NCI-H1092 (cell line): ENCODE results near the gene GIT1.

Experiments used
- DNase-seq: peaks from one replicate; lab custom pipeline; 2025; lab: John Stamatoyannopoulos, UW

GIT1 gene

GRCh38 chr17:29615492-29616299 is 26.2 kb upstream of the GIT1 start:
- DNase-seq, result peak; percentile 50

- DNase-seq, result no peak
Observed at GRCh38 chr17:29615048-29615385, 25.6 kb upstream of the GIT1 start.

- DNase-seq, result no peak
Observed at GRCh38 chr17:29614349-29615047, 25.1 kb upstream of the GIT1 start.

DNA sequence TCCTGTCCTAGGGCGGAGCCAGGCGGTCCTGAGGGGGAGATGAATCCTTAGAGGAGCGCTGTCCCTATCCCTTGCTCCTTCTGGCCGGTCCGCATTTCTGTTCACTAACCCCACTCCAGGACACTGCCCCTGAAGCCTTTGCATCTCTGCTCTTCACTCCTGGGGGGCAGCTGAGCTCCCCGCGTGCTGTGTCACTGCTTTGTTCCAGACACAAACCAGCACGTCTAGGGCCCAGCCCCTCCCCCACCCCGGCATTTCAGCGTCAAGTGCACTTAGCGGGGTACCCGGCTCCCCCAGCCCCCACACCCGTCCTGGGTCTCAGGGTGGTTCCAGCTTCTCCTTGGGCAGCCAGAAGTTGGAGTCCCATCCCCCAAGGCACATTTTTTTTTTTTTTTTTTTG is 24.4 kb upstream of the GIT1 start:
- DNase-seq, result no peak

GRCh38 chr17:29613352-29613837 is 23.9 kb upstream of the GIT1 start:
- no peak for DNase-seq

DNA sequence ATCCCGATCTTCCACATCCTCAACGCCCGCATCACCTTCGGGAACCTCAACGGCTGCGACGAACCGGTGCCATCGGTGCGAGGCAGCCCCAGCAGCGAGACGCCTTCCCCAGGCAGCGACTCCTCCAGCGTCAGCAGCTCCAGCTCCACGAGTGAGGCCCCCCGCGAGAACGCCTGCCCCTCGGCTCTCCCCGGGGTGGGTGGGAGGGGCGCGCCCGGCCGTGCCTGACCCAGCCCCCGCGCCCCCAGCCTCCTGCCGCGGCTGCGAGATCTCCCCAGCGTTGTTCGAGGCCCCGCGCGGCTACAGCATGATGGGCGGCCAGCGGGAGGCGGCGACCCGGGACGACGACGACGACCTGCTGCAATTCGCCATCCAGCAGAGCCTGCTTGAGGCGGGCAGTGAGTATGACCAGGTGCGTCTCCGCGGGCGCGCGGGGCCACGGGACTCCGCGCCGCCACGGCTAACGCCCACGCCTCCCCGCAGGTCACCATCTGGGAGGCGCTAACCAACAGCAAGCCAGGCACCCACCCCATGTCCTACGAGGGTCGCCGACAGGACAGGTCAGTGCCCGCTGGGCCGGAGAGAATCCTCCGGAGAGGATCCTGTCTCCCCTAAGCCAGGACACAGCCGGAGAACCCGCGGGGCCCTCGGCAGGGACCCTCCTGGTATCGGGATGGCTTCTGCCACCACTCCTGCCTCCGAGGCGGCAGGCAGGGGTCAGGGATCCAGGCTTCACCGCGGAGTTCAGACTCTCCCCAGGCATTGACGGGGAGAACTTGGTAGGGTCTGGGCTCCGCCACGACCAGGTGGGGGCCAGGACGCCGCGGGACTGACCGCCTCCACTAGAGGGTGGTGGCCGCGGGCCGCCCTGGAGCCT is 23.2 kb upstream of the GIT1 start:
- no peak for DNase-seq

GRCh38 chr17:29612094-29612403 is 22.6 kb upstream of the GIT1 start:
- no peak for DNase-seq

DNA sequence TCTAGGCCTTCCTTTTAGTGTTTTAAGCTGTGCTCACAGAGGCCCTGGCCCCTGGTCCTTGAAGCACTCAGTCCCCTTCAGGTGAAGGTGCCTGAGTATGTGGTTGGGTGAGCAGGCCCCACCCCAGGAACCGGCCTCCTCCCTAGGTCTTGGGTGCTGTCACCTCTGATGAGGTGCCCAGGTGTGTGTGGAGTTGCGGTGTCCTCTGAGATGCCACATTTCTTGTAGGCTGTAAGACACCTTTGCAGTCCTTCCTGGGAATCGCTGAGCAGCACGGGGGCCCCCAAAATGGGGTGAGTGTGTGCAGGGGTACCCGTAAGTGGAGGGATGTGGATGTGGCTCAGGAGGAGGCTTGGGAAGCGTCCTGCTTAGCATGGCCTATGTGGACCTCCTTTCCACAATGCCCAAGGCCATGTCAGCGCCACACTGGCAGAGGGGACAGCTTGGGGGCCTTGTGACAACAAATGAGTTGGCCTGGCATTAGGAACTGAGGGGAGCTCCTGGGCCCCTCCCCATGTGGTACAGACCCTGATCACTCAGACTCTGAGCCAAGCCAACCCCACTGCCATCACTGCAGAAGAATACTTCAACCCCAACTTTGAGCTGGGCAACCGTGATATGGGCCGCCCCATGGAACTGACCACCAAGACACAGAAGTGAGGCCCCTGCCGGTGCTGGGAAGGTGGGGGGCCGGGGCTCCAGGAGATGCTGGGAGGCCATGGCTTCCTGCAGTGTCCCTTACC is 22.1 kb upstream of the GIT1 start:
- DNase-seq, result no peak

GRCh38 chr17:29610395-29610794 is 20.9 kb upstream of the GIT1 start:
- DNase-seq, result no peak

GRCh38 chr17:29608986-29609385 is 19.5 kb upstream of the GIT1 start:
- DNase-seq, result no peak

DNA sequence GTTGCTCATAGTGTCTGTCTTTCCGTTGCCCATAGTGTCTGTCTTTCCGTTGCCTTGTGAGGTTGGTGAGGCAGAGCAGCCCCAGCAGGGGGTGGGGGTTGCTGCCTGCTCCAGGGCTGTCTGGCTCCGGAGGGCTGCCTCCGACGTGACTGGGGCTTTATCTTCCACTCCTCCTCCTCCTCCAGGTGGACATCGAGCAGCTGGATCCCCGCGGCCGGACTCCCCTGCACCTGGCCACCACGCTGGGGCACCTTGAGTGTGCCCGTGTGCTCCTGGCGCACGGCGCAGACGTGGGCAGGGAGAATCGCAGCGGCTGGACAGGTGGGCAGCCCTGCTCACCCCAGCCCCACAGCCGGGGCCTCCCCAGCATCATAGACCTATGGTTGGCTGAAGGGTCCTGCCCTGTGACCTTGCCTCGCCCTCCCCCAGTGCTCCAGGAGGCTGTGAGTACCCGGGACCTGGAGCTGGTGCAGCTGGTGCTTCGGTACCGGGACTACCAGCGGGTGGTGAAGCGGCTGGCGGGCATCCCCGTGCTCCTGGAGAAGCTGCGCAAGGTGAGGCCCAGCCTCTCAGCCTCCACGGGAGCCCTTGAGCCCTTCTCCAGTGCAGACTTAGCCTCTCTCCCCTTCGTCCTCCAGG is 18.2 kb upstream of the GIT1 start:
- no peak for DNase-seq

- no peak for DNase-seq
Observed at GRCh38 chr17:29603109-29603674, 13.7 kb upstream of the GIT1 start.

GRCh38 chr17:29597361-29598172 is 8.1 kb upstream of the GIT1 start:
- no peak for DNase-seq

GRCh38 chr17:29596811-29597210 is 7.4 kb upstream of the GIT1 start:
- DNase-seq, result no peak

DNA sequence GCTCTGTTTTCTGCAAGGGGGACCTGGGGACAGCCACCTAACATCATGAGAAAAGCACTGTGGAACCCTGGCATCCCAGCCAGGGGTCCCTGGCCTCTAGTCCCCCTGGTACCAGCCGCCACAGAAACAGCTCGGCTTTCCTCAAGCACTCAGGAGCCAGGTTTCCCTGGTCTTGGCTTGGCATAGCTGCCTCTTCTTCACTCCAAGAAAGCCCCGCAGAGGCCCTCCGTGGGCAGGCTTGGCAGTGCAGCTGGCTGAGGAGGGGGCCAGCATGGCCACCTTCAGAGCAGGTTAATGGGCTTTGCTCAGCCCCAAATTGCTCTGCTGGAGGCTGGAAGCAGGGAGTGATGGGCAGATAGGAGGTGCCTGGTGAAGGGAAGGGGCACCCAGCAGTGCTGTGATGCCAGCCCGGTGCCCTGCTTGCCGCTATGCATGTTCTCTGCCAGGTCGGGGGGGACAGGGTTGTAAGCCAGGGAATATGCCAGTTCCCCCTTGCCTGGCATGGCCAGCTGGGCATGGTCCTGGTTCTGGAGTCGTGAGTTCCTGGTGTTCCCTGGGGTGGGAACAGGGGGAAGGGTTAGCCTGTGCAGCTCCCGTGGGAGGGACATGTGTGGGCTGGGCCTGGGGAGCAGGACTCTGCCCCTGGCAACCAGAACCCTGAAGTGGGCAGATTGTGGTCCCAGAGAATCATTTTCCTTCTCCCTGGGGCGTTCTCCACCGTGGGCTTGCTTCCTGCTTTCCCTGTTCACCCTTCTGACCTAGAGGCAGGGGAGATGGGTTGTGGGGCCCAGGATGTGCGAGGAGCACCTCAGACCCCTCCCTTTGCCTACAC is 6.7 kb upstream of the GIT1 start:
- no peak for DNase-seq

GRCh38 chr17:29595107-29595942 is 5.9 kb upstream of the GIT1 start:
- no peak for DNase-seq

GRCh38 chr17:29594519-29595090 is 5.2 kb upstream of the GIT1 start:
- no peak for DNase-seq
